ENCODE data around the gene CCL28.

The CCL28 gene

DNA sequence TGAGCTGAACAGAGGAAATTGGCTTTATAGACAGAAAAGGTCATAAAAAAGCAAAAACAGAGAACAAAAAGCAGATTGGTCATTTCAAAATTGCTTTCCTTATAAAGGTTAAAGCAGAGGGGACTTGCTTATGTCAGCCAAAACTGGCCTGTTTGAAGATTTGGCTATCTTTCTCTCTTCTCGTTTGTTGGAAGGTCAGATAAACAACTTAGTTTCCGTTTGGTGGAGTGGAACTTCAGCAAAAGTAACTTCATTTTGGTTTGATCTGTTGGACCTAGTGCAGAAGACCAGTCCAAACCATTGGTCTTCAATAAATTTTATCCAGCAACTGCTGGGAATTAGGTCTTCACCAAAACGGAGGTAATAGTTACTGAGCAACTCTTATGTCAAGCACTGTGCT is 53.9 kb downstream of the CCL28 start:
- Histone ChIP-seq H3K79me2 (ENCODE audit: control insufficient read depth, low read length) (no peaks in the 10 kb centered on the region), H3K4me3 (ENCODE audit: low read length) (no peak overlapping the region), H3K27ac (ENCODE audit: low read depth, low read length) (no peak overlapping the region), H3K36me3 (ENCODE audit: control insufficient read depth, low read length) (no peaks in the 10 kb centered on the region), H3K9me2 (replicated peaks; ENCODE audit: control insufficient read depth, low read length) (no peaks in the 10 kb centered on the region), H3K4me2 (ENCODE audit: low read length) (no peak overlapping the region), H3K4me1 (ENCODE audit: control insufficient read depth, low read length) (no peaks in the 10 kb centered on the region), H3F3A (ENCODE audit: control insufficient read depth, insufficient read depth) (no peaks in the 10 kb centered on the region), H3K9me3 (ENCODE audit: control insufficient read depth, insufficient read depth, low read length) (peaks cover 3% of the 10 kb centered on the region; the same call in 1 of the 2 replicates), H3K27me3 (ENCODE audit: control insufficient read depth, low read length) (peaks cover under 1% of the 10 kb centered on the region; the same call in 1 of the 2 replicates), H4K20me1 (ENCODE audit: control insufficient read depth, insufficient read depth, low read depth, low read length) (no peaks in the 10 kb centered on the region)
- no peak for TF ChIP-seq EZH2phosphoT487 (IDR thresholded peaks at IDR 0.05; ENCODE audit: borderline replicate concordance, low read length)
- TF ChIP-seq, protein P1, sequence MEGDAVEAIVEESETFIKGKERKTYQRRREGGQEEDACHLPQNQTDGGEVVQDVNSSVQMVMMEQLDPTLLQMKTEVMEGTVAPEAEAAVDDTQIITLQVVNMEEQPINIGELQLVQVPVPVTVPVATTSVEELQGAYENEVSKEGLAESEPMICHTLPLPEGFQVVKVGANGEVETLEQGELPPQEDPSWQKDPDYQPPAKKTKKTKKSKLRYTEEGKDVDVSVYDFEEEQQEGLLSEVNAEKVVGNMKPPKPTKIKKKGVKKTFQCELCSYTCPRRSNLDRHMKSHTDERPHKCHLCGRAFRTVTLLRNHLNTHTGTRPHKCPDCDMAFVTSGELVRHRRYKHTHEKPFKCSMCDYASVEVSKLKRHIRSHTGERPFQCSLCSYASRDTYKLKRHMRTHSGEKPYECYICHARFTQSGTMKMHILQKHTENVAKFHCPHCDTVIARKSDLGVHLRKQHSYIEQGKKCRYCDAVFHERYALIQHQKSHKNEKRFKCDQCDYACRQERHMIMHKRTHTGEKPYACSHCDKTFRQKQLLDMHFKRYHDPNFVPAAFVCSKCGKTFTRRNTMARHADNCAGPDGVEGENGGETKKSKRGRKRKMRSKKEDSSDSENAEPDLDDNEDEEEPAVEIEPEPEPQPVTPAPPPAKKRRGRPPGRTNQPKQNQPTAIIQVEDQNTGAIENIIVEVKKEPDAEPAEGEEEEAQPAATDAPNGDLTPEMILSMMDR (IDR thresholded peaks at IDR 0.05; ENCODE audit: low read depth, low read length, poor library complexity, severe bottlenecking) = no peak

DNA sequence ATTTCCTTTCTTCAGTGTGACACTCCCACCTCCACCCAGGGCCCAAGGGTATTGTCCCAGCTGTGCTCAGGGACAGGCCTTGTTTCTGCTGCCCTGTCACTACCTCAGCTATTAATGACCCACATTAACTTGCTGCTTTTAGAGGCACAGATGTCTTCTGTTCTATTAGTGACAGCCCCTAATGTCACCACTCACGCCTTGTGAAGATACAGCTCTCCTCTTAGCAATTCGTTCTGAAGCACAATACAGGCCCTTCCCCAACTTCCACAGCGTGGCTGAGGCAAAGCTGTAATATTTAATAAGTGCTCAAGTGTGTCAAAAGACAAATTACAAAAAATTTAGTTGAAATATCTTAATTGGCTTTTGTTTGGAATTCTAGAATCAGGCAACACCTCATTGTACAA is 54.3 kb downstream of the CCL28 start:
- TF ChIP-seq, protein P1 (IDR thresholded peaks at IDR 0.05; ENCODE audit: low read depth, low read length, poor library complexity, severe bottlenecking) = no peak
- no peak for TF ChIP-seq EZH2phosphoT487 (IDR thresholded peaks at IDR 0.05; ENCODE audit: borderline replicate concordance, low read length)
- H3K27me3 ChIP-seq (ENCODE audit: control insufficient read depth, low read length) = no peaks in the 10 kb centered on the region
- H3K4me3 ChIP-seq (ENCODE audit: low read length) = no peak overlapping the region
- H3K79me2 ChIP-seq (ENCODE audit: control insufficient read depth, low read length) = no peaks in the 10 kb centered on the region
- H3K27ac ChIP-seq (ENCODE audit: low read depth, low read length) = no peak overlapping the region
- peaks cover 3% of the 10 kb centered on the region; the same call in 1 of the 2 replicates for H3K9me3 ChIP-seq (ENCODE audit: control insufficient read depth, insufficient read depth, low read length)
- H3K4me1 ChIP-seq (ENCODE audit: control insufficient read depth, low read length) = no peaks in the 10 kb centered on the region
- H3K9me2 ChIP-seq (replicated peaks; ENCODE audit: control insufficient read depth, low read length) = no peaks in the 10 kb centered on the region
- no peaks in the 10 kb centered on the region for H3F3A ChIP-seq (ENCODE audit: control insufficient read depth, insufficient read depth)
- no peak overlapping the region for H3K4me2 ChIP-seq (ENCODE audit: low read length)
- no peaks in the 10 kb centered on the region for H3K36me3 ChIP-seq (ENCODE audit: control insufficient read depth, low read length)
- no peaks in the 10 kb centered on the region for H4K20me1 ChIP-seq (ENCODE audit: control insufficient read depth, insufficient read depth, low read depth, low read length)

DNA sequence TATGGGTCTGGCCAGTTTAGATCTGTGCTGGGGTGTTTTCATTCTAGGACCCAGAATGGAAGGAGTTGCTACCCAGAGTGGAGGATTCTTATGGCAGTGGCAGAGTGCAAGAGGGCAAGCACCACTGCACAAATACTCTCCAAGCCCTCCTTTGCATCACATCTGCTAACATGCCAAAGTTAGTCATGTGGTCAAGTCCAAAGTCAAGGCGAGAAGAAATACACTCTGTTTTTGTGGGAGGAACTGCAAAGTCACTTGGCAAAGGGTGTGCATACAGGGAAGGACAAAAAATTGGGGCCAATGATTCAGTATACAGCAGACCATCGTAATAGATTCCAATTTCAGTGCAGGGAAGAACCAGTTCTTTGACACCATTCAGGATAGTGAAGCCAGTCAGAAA is 55.1 kb downstream of the CCL28 start:
- Histone ChIP-seq H3K27me3 (ENCODE audit: control insufficient read depth, low read length) (no peaks in the 10 kb centered on the region), H3K4me1 (ENCODE audit: control insufficient read depth, low read length) (no peaks in the 10 kb centered on the region), H3K9me2 (replicated peaks; ENCODE audit: control insufficient read depth, low read length) (no peaks in the 10 kb centered on the region), H3K9me3 (ENCODE audit: control insufficient read depth, insufficient read depth, low read length) (peaks cover 3% of the 10 kb centered on the region; the same call in 1 of the 2 replicates), H3F3A (ENCODE audit: control insufficient read depth, insufficient read depth) (no peaks in the 10 kb centered on the region), H3K4me2 (ENCODE audit: low read length) (no peak overlapping the region), H3K27ac (ENCODE audit: low read depth, low read length) (no peak overlapping the region), H4K20me1 (ENCODE audit: control insufficient read depth, insufficient read depth, low read depth, low read length) (no peaks in the 10 kb centered on the region), H3K36me3 (ENCODE audit: control insufficient read depth, low read length) (no peaks in the 10 kb centered on the region), H3K79me2 (ENCODE audit: control insufficient read depth, low read length) (no peaks in the 10 kb centered on the region), H3K4me3 (ENCODE audit: low read length) (no peak overlapping the region)
- TF ChIP-seq, protein P1 (IDR thresholded peaks at IDR 0.05; ENCODE audit: low read depth, low read length, poor library complexity, severe bottlenecking) = no peak
- no peak for TF ChIP-seq EZH2phosphoT487 (IDR thresholded peaks at IDR 0.05; ENCODE audit: borderline replicate concordance, low read length)
